ENCODE data around the gene CFTR.
"Not testable (repeated sequence)": the region's sequence is repeated elsewhere in the genome, so short reads cannot be mapped to it uniquely, and the experiment has no call there.

Gene CFTR

GRCh38 chr7:117505238-117505637 lies 25.4 kb downstream of the CFTR start:
- no peak for DNase-seq

- no peak for DNase-seq
Measured at GRCh38 chr7:117508676-117509075, 28.9 kb downstream of the CFTR start.

GRCh38 chr7:117517194-117517593 lies 37.4 kb downstream of the CFTR start:
- not testable (repeated sequence) for DNase-seq

GRCh38 chr7:117530390-117530789 lies 50.6 kb downstream of the CFTR start:
- DNase-seq, result no peak

- no peak for DNase-seq
Measured at GRCh38 chr7:117531595-117532244, 51.9 kb downstream of the CFTR start.

- no peak for DNase-seq
Measured at GRCh38 chr7:117538053-117538452, 58.2 kb downstream of the CFTR start.

- no peak for DNase-seq
Measured at GRCh38 chr7:117544061-117544460, 64.2 kb downstream of the CFTR start.

GRCh38 chr7:117548035-117548434 lies 68.2 kb downstream of the CFTR start:
- no peak for DNase-seq

GRCh38 chr7:117550625-117551024 lies 70.8 kb downstream of the CFTR start:
- no peak for DNase-seq

GRCh38 chr7:117552660-117553059 lies 72.8 kb downstream of the CFTR start:
- no peak for DNase-seq

GRCh38 chr7:117555260-117555659 lies 75.4 kb downstream of the CFTR start:
- DNase-seq, result no peak

GRCh38 chr7:117559391-117559790 lies 79.6 kb downstream of the CFTR start:
- DNase-seq, result no peak

- no peak for DNase-seq
Measured at GRCh38 chr7:117560030-117560429, 80.2 kb downstream of the CFTR start.

GRCh38 chr7:117562759-117563158 lies 82.9 kb downstream of the CFTR start:
- DNase-seq, result no peak

GRCh38 chr7:117564080-117564479 lies 84.3 kb downstream of the CFTR start:
- no peak for DNase-seq

GRCh38 chr7:117564627-117565026 lies 84.8 kb downstream of the CFTR start:
- DNase-seq, result no peak

GRCh38 chr7:117565226-117565625 lies 85.4 kb downstream of the CFTR start:
- no peak for DNase-seq

- no peak for DNase-seq
Measured at GRCh38 chr7:117567781-117568180, 88.0 kb downstream of the CFTR start.

GRCh38 chr7:117572856-117573620 lies 93.2 kb downstream of the CFTR start:
- DNase-seq, result no peak

GRCh38 chr7:117581424-117581823 lies 101.6 kb downstream of the CFTR start:
- no peak for DNase-seq

GRCh38 chr7:117582219-117582704 lies 102.4 kb downstream of the CFTR start:
- DNase-seq, result no peak

- DNase-seq, result no peak
Measured at GRCh38 chr7:117587931-117588330, 108.1 kb downstream of the CFTR start.

- no peak for DNase-seq
Measured at GRCh38 chr7:117588352-117588794, 108.5 kb downstream of the CFTR start.

- DNase-seq, result no peak
Measured at GRCh38 chr7:117590191-117590590, 110.4 kb downstream of the CFTR start.

Measured in activated effector memory CD4-positive, alpha-beta T cell treated with Interleukin-2 at 50 U/mL for 16 hours (primary cell).